GM21576 (cell line): ENCODE data around the gene CABLES1.
A peak's percentile ranks its signal among the peaks of the same experiment; 100 is the strongest.
"Not testable (repeated sequence)": the region's sequence is repeated elsewhere in the genome, so short reads cannot be mapped to it uniquely, and the experiment has no call there.

Experiments
- ATAC-seq: cut with Tn5 transposase; IDR thresholded peaks from one replicate; pipeline ENCODE4 v1.9.1; 2021; ENCODE audit warnings: mild to moderate bottlenecking, moderate library complexity; ENCODE audit not compliant: unreplicated experiment

CABLES1 gene

DNA sequence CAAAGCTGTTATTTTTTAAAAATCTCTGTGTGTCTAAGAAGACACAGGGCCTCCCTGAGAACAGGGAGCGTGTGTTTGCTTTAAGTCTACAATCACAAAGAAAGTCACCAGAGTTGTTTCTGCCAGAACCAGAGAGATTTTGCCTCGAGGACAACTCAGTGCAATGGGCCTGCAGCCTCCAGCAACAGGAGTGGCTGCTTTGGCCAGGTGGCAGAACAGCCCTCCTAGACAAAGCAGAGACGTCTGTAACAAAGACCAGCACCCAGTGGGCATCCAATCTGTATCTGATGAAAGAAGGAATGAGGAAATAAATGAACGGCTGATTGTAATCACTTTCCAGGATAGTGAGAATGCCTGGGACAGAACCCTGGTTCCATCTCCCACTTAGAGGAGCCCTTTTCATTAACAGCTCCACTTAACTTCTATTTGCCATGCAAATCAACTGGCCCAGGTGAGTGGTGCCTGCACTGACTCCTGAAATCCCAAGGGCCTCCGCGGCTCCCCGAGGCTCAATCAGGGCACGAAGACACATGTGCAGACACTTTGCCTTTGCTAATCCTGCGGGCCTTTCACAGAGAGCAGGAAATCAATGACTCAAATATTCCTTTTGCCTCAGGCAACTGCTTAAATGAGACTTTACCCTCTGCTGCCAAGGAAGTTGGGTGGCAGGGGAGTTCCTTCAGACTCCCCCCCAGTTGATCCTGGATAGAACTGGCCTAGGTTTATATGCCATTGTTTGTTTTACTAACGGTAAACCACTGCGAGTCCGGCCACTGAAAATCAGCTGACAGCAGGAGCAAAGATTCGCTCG, 146.5 kb downstream of the CABLES1 start:
- ATAC-seq, result no peak

DNA sequence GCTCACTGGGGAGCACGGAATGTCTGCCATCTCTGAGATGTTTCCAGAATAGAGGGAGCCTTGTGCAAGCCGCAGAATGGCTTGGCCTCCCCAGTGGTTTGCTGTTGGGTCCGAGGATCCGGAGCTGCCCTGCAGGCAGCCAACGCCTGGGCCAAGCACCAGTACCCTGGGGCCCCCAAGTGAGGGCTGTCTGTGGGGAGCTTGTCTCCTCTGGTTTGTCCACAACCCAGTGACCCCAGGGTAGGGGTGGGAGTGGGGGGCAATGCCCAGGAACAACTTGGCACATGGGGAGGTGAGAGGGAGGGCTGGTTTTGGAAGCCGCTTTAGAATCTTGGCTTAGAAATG, 147.1 kb downstream of the CABLES1 start:
- no peak for ATAC-seq

DNA sequence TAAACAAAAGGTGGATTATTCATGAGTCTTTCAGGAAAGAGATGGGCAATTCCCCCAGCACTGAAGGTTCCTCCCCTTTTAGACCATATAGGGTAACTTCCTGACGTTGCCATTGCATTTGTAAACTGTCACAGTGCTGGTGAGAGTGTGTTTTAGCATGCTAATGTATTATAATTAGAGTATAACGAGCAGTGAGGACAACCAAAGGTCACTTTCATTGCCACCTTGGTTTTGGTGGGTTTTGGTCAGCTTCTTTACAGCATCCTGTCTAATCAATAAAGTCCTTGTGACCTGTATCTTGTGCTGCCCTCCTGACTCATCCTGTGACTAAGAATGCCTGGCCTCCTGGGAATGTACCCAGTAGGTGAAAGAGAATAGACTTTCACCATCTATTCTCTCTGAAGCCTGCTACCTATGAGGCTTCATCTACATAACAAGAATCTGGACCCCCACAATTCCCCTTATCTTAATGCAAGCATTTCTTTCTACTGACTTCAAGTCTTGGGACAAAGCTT, 148.7 kb downstream of the CABLES1 start:
- ATAC-seq, result peak; percentile 67

DNA sequence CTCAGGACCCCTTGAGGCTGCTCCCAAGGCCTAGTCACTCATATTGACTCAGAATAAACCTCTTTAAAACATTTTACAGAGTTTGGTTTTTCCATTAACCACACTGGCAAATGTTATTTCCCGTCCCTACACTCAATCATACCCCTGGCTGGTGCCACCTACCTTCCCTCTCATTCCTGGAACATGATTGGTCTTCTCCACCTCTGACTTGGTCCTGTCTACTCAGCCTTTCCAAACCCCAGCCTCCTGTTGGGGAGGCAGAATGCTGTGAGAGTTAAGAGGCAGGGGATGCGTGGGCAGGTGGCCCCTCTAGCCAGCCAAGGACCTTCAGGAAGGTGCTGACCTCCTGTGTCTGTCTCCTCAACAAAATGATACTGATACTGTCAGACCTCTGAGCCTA, 149.3 kb downstream of the CABLES1 start:
- ATAC-seq, result no peak

DNA sequence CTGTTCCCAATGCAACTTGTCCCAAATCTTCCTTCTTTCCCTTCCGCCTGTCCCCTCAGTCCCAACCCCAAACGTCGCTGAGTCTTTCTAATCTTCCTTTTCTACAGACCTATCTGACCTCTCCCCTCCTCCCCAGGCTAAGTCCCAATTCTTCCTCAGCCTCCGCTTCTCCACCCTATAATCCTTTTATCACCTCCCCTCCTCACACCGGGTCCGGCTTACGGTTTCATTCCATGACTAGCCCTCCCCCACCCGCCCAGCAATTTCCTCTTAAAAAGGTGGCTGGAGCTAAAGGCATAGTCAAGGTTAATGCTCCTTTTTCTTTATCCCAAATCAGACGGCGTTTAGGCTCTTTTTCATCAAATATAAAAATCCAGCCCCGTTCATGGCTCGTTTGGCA, 150.3 kb downstream of the CABLES1 start:
- ATAC-seq, result not testable (repeated sequence)

DNA sequence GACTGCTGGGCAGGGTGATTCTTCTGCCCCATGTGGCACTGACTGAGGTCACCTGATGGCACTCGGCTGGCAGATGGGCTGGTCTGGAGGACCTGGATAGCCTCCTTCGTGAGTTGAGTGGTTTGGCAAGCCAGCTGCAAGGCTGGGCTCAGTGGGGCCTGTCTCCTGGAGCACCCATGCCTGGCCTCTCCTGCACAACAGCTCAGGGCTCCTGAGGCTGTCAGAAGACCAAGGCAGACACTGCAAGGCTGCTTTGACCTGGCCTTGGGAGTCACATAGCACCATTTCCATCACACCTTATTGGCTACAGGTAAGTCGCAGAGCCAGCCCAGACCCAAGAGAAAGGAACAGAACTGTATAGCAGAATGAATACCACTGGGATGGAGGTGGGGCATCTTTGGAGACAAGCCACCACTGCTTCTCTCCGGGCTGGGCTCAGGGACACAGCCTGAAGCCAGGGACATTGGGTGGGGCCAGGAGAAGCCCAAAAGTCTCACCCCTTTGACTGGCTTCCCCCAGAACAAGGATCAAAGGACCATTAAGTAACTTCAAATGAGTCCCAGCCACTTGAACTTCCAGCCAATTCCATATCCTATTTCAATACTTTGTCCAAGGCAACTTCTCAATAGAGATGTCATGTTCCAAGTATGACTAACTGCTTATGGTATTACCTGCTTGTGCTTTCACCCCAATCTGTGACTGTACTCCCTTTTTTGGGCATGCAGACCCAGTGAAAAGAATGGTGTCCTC, 156.3 kb downstream of the CABLES1 start:
- no peak for ATAC-seq

DNA sequence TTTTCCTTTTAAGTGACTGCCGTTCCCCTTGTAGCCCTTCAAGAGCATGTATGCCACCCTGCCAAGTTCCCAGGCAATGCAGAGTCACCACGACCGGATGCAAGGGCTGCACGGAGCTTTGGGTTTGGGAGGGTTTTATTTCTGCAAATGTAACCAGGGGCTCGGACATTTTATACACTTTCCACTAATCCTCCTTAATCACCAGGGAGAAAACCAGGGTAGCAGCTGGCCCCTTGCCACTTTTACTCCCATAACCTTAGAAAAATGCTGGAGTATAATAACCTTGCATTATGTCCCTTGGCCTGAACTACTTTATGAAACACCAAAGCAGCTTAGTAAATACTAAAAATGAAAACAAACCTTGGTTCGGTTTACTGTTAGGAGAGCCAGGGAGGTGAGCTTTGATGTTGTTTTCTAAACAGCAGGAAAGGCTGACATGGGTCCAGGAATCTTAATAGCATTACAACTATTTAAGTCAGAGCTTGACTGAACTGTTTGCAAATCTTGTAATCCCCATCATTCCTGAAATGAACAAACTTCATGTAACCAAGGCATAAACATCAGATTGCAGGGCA, 165.0 kb downstream of the CABLES1 start:
- ATAC-seq, result no peak

DNA sequence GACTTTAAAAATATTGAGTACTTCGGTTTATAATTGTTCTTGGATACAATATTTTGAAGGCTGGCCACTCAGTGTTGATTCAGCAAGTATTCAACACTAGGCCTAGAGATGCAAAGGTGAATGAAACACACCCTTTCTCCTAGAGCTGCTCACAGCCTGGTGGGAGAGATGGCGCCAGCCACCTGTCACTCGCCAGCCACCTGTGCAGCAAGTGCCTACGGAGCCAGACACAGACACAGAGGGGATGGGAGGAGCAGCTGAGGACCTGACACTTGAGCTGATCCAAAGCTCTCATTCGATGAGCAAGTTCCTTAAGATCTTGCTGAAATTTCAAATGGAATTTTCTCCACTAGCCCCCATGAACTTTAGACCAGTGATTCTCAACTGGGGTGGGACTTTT, 166.7 kb downstream of the CABLES1 start:
- ATAC-seq, result no peak

DNA sequence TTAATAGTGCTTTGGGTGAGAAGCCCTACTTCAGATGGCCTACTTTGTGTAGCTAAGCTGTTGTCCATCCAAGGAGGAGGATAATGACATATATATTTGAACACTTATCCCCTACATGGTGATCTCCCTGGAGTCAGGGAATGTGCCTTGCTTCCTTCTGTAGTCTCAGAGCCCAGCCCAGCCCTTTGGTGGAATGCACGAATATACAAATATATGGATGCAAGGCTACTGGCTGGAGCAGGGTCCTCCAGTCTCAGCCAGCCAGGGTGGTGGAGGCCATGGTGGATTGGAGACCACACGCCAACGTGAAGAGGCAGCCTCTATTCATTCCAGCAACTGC, 167.2 kb downstream of the CABLES1 start:
- ATAC-seq, result no peak

DNA sequence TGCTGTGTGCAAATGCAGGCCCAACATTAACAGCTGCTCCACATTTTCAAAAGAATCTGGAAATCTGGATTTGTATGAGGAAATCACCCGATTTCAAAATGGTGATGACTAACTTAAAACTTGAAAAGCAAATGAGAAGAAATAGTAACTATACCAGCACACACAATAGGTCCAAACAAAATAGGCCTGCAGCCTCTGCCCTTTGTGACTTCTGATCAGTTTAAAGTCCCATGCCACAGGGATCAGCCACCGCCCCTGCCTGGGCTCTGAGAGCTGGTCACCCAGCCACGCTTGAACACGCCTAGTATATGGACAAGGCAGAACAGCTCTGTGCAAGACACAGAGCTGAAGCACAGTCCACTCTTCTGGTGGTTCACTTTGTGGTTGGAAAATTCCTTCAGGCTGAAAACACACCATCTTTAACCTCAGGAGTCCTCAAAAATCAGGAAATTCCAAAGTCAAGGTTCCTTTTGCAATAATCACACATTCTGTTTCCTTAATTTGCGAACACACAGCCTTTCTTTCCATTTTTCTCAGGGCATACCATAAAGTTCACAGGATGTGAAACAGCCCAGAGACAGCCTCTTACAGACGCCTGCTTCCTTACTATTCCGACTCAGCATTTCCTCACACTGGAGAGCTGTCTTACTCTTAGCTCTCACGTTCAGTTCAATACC, 167.7 kb downstream of the CABLES1 start:
- no peak for ATAC-seq

DNA sequence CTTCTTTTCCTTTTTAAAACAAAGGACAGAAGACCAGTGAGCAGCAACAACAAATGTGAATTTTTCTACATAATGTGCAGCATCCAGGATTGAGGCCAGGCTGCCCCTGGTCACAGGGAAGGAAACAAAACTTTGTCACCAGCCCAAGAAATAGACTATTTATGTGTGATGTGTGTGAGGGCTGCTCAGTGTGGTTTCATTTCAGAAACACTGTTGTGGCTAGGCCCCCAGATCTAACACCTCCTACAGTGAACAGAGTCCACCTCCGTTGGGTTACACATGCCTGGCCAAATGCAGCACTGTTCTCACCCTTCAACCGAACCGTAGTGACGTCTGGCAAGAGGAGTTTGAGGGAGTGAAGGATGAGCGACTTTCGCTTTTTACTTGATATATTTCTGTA, 171.5 kb downstream of the CABLES1 start:
- ATAC-seq, result peak; percentile 65

DNA sequence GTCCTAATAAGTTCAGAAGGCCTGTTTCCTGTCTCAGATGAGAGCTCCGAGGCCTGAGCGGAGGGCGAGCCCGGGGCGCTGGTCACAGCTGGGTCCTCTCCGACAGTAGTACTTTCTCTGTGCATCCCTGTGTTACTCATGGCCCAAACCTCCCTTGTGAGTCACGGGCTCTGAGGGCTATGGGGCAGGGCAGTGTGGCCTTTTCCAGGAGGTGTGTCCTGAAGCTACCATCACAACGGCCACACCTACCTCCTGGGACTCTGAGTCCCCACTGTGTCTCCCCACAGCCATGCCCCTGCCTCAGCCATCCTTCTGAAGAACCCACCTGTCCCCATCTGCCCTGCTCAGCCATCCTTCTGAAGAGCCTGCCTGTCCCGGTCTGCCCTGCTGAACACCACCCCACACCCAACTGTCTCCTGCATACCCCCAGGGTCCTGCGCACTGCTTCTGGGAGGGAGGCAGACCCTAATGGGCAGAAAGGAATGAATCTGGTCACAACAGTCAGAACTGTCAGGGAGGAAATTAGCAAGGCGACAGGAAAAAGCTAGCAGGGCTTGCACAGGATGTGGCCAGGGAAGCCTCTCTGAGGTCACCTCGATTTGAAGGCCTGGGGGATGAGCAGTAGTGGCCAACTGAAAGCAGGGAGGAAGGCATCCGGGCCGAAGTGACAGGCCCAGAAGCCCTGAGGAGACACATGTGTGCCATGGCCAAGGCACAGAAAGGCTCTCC, 172.4 kb downstream of the CABLES1 start:
- ATAC-seq, result no peak
